ENCODE data around the gene MALRD1. TPM values are rescaled to one million over a fixed set of nuclear protein-coding genes. Genes with fewer than 3 reads are reported as not detected.

Gene MALRD1
- total and polyA plus RNA-seq, 2 of the 8 experiments (the other 6 are each of a cell fraction or from before 2014, with no cell fraction given), result 0.32 to 0.35 TPM

DNA sequence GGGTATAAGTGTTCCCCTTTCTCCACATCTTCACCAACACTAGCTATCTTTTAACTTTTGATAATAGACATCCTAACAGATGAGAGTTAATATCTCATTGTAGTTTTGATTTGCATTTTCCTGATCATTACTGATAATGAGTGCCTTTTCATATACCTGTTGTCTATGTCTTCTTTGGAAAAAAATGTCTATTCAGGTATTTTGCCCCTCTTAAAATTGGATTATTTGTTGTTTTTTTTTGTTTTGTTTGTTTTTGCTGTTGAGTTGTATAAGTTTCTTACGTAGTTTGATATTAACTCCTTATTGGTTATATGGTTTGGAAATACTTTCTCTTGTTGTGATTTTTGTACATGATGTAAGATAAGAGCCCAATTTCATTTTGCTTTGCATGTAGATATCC lies 214.7 kb downstream of the MALRD1 start:
- WGBS, 2 experiments (ENCODE audit: extremely low coverage in 1 of 2, insufficient coverage in 1 of 2, insufficient read length in 1 of 2, insufficient replicate concordance in 2 of 2, low coverage in 1 of 2, low lambda C conversion rate in 2 of 2, missing lambda C conversion rate in 1 of 2), result 91% methylated on average over 1 of the region's 1 CpG; no CpG with 5 or more reads in 1 of the 2 experiments
- Histone ChIP-seq H3K36me3 (ENCODE audit: control insufficient read depth in 2 of 4, insufficient read depth in 4 of 4, low read length in 3 of 4) (no peaks in the 10 kb centered on the region), H4K91ac (replicated peaks; ENCODE audit: insufficient read length, low read length) (no peak overlapping the region), H2AFZ (ENCODE audit: low read length) (no peak overlapping the region), H3K27ac (ENCODE audit: low read depth, low read length) (no peak overlapping the region), H2BK120ac (replicated peaks; ENCODE audit: low read depth, low read length) (no peak overlapping the region), H3K9ac (replicated peaks in 1 of 4; ENCODE audit: extremely low read depth in 1 of 4, low read depth in 3 of 4, low read length in 3 of 4) (no peak overlapping the region), H4K8ac (ENCODE audit: extremely low read depth, insufficient read depth, low read length) (no peak overlapping the region), H2BK20ac (ENCODE audit: low read length) (no peak overlapping the region), H3K9me3 (ENCODE audit: insufficient read depth in 2 of 2, low read depth in 1 of 2, low read length in 1 of 2) (no peaks in the 10 kb centered on the region), H3K4me3 (ENCODE audit: extremely low read depth in 1 of 4, insufficient read depth in 2 of 4, low read depth in 3 of 4, low read length in 4 of 4) (no peak overlapping the region), H3K18ac (ENCODE audit: extremely low read depth, low read length) (no peak overlapping the region), H4K20me1 (replicated peaks in 1 of 2; ENCODE audit: control insufficient read depth in 1 of 2, insufficient read depth in 2 of 2, low read length in 2 of 2) (no peaks in the 10 kb centered on the region), H4K5ac (ENCODE audit: insufficient read length, low read depth, low read length) (no peak overlapping the region), H2BK15ac (ENCODE audit: low read length) (no peak overlapping the region), H3K23ac (ENCODE audit: insufficient read length) (no peak overlapping the region), H2AK5ac (ENCODE audit: low read depth, low read length) (no peak overlapping the region), H3K4me2 (ENCODE audit: insufficient read depth in 1 of 2, low read depth in 2 of 2, low read length in 2 of 2) (no peak overlapping the region), H3K27me3 (replicated peaks in 1 of 4; ENCODE audit: control insufficient read depth in 3 of 4, extremely low read depth in 1 of 4, insufficient read depth in 3 of 4, low read length in 3 of 4) (no peaks in the 10 kb centered on the region), H3K79me2 (ENCODE audit: control insufficient read depth in 1 of 2, insufficient read depth in 2 of 2, low read length in 2 of 2) (no peaks in the 10 kb centered on the region), H3K56ac (replicated peaks; ENCODE audit: insufficient read length, low read depth, low read length) (no peak overlapping the region), H2BK12ac (ENCODE audit: low read depth, low read length) (no peak overlapping the region), H3K4ac (replicated peaks; ENCODE audit: insufficient read length, low read depth, low read length) (no peak overlapping the region), H3K79me1 (ENCODE audit: low read depth, low read length) (no peaks in the 10 kb centered on the region), H3K23me2 (ENCODE audit: low read depth, low read length) (no peaks in the 10 kb centered on the region), H2BK5ac (ENCODE audit: low read depth, low read length) (no peak overlapping the region), H3K14ac (ENCODE audit: insufficient read length) (no peak overlapping the region), H3K4me1 (replicated peaks in 1 of 4; ENCODE audit: control insufficient read depth in 3 of 4, insufficient read depth in 4 of 4, low read length in 3 of 4) (no peaks in the 10 kb centered on the region)
- FAIRE-seq (no peak), DNase-seq (ENCODE audit: low read depth in 1 of 2, low spot score in 2 of 2) (no peak)
- ChIA-PET CTCF (ENCODE audit: partially characterized antibody) (no interaction called here), POLR2A (ENCODE audit: partially characterized antibody) (no interaction called here)
- TF ChIP-seq HDAC6 (IDR thresholded peaks at IDR 0.05; ENCODE audit: low read depth, low read length) (no peak), SP2 (IDR thresholded peaks at IDR 0.05; ENCODE audit: low read length) (no peak), BACH1 (IDR thresholded peaks at IDR 0.05; ENCODE audit: low read length) (no peak), CTBP2 (IDR thresholded peaks at IDR 0.05; ENCODE audit: borderline replicate concordance, insufficient read depth, insufficient read length, low read length) (no peak), JUN (IDR thresholded peaks at IDR 0.05; ENCODE audit: low read depth, low read length) (no peak), SRF (IDR thresholded peaks at IDR 0.05; ENCODE audit: low read depth, low read length) (no peak), SAP30 (IDR thresholded peaks at IDR 0.05; ENCODE audit: insufficient read depth, insufficient replicate concordance, low read length) (no peak), FOSL1 (IDR thresholded peaks at IDR 0.05; ENCODE audit: insufficient read depth, low read depth, low read length) (no peak), CHD2 (IDR thresholded peaks at IDR 0.05; ENCODE audit: low read length) (no peak), SUZ12 (IDR thresholded peaks at IDR 0.05; ENCODE audit: low read length) (no peak), RFX5 (IDR thresholded peaks at IDR 0.05; ENCODE audit: borderline replicate concordance, low read depth, low read length) (no peak)
- TF ChIP-seq, protein P1, sequence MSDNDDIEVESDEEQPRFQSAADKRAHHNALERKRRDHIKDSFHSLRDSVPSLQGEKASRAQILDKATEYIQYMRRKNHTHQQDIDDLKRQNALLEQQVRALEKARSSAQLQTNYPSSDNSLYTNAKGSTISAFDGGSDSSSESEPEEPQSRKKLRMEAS (IDR thresholded peaks at IDR 0.05), result no peak
